Pancreas (tissue), 10 donors: ENCODE measurements around the gene DMKN. TPM values are rescaled to one million over a fixed set of nuclear protein-coding genes. Genes with fewer than 3 reads are reported as not detected.
A peak's percentile ranks its signal among the peaks of the same experiment; 100 is the strongest.

Experiments used
- ATAC-seq, 4 donors: fragments of 200-7000 bp; cut with Tn5 transposase; one replicate each; pipeline versions ENCODE4 v1.8.0 to v1.9.1; 2020; ENCODE audit warnings: mild to moderate bottlenecking in 4 of 4, moderate library complexity in 4 of 4
- DNase-seq, 6 donors: peaks; one replicate each; pipeline ENCODE4 v3.0.0-alpha.2; 2020
- FAIRE-seq: peaks from 2 replicates; lab custom pipeline; 2012; peaks lifted over from hg19 to GRCh38; lab: Jason Lieb, UNC
- H3K27ac ChIP-seq, 4 donors: fragments of 200-600 bp; sonication (generic); 1 replicate in 3 of 4; 2 replicates in 1 of 4; pipeline versions ENCODE4 v1.5.0 to v1.8.0; 2020
- H3K27me3 ChIP-seq, 4 donors: fragments of 200-600 bp; one replicate each; pipeline ENCODE4 v1.8.0; 2021
- H3K36me3 ChIP-seq, 3 donors: fragments of 200-600 bp; sonication (generic) in 1 of 3; one replicate each; pipeline versions ENCODE4 v1.5.0 to v1.8.0; 2020 to 2021
- H3K4me1 ChIP-seq, 3 donors: fragments of 200-600 bp; one replicate each; pipeline ENCODE4 v1.8.0; 2021
- H3K4me3 ChIP-seq, 4 donors: fragments of 200-600 bp; sonication (generic) in 2 of 4; one replicate each; pipeline versions ENCODE4 v1.5.0 to v1.8.0; 2020 to 2021
- H3K9me3 ChIP-seq, 4 donors: fragments of 200-600 bp; one replicate each; pipeline ENCODE4 v1.8.0; 2021
- WGBS, 2 donors: extraction: QIAGEN DNeasy Blood & Tissue Kit; methylation state at CpG; one replicate each; pipeline ENCODE4 v1.1.7; 2013; 5-methylcytosine and 5-hydroxymethylcytosine counted together
- intact Hi-C, 3 donors: fragments of 100-400 bp; cut with DNase I; formaldehyde crosslinking; loops; one replicate each; pipeline versions ENCODE4 v1.11.1 to v1.14.2; 2022
- polyA plus RNA-seq, 2 donors: library from polyadenylated mRNA; stranded (reverse); fragments of 200-250 nt; gene quantifications; one replicate each; pipeline ENCODE4 v1.2.3, GENCODE V29; 2013
- total RNA-seq, 6 donors: library from RNA; stranded (reverse); fragmentation: NEBNext Ultra II Directional in 4 of 6; extraction: Animal tissue kit (Norgen Biotek cat#: 25700) in 4 of 6; gene quantifications; one replicate each; pipeline versions ENCODE4 v1.2.1 to v1.2.4, GENCODE V29; 2021 to 2023
- TF ChIP-seq, protein P1 (sequence below), 4 donors: fragments of 200-600 bp; sonication (generic) in 3 of 4; IDR thresholded peaks; one replicate each; pipeline versions ENCODE4 v1.5.0 to v1.8.0; 2021; ENCODE audit warnings: antibody characterized with exemption in 4 of 4
- donor health status: healthy with polysubstance abuse.
- donor health status: DM: no; HTN: no; CAD: no; lungs with moderate emphysema.
- donor health status: DM: no; HTN: no; CAD: no.
- donor health status: control.
- donor health status: control.
- donor health status: Bipolar disorder and iron deficiency.
- donor health status: DM: yes; HTN: yes; CAD: no.
- donor health status: DM: no; HTN: no; CAD: no.
- donor health status: DM: no; HTN: no; CAD: no.
- donor health status: DM: yes; HTN: yes; CAD: no.

DMKN gene
- total and polyA plus RNA-seq, 8 donors: 48.5 to 197 (median 62.4) TPM

DNA sequence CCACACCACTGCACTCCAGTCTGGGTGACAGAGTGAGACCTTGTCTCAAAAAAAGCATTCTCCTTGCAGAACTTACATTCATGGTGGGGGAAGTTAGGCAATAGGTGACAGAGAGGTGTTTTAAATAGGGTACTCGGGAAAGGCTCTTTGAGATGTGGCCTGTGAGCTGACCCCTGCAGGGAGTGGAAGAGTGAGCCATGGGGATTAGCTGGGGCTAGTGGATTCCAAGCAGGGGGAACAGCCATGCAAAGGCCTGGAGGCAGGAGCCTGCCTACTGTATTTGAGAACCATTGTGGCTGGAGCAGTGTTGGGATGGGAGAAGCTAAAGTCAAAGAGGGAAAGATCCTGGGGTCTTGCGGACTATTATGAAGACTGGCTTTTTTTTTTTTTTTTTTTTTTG is 3.9 kb upstream of the DMKN start:
- no peaks in the 10 kb centered on the region for H3K36me3 ChIP-seq
- H3K4me3 ChIP-seq: no peak overlapping the region
- TF ChIP-seq, protein P1, sequence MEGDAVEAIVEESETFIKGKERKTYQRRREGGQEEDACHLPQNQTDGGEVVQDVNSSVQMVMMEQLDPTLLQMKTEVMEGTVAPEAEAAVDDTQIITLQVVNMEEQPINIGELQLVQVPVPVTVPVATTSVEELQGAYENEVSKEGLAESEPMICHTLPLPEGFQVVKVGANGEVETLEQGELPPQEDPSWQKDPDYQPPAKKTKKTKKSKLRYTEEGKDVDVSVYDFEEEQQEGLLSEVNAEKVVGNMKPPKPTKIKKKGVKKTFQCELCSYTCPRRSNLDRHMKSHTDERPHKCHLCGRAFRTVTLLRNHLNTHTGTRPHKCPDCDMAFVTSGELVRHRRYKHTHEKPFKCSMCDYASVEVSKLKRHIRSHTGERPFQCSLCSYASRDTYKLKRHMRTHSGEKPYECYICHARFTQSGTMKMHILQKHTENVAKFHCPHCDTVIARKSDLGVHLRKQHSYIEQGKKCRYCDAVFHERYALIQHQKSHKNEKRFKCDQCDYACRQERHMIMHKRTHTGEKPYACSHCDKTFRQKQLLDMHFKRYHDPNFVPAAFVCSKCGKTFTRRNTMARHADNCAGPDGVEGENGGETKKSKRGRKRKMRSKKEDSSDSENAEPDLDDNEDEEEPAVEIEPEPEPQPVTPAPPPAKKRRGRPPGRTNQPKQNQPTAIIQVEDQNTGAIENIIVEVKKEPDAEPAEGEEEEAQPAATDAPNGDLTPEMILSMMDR (IDR thresholded peaks at IDR 0.05): no peak
- H3K27ac ChIP-seq: no peak overlapping the region
- FAIRE-seq (no peak), DNase-seq (no peak), ATAC-seq (no peak)
- intact Hi-C loops: no loop called here
- H3K4me1 ChIP-seq: no peaks in the 10 kb centered on the region
- 86 to 89% methylated on average over 2 of the region's 2 CpGs for WGBS, 2 donors
- no peaks in the 10 kb centered on the region for H3K27me3 ChIP-seq
- no peaks in the 10 kb centered on the region for H3K9me3 ChIP-seq

DNA sequence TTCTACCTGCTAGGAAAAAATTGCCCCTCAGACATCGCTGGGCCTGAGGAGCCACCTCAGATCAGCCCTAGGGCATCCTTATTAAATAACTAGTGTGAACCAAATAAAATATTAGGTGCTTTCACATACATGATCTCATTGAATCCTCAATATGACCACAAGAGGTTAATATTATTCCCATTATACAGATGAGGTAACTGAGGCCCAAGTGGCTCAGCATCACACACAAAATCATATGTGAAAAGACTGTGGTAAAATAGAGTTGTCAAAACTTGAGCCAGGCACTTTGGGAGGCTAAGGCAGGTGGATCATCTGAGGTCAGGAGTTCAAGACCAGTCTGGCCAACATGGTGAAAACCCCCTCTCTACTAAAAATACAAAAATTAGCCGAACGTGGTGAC is 2.9 kb upstream of the DMKN start:
- H3K36me3 ChIP-seq: no peaks in the 10 kb centered on the region
- TF ChIP-seq, protein P1 (IDR thresholded peaks at IDR 0.05): no peak
- FAIRE-seq: no peak
- no peak overlapping the region for H3K4me3 ChIP-seq
- whole genome bisulfite sequencing, 2 donors: 86 to 91% methylated on average over 3 of the region's 3 CpGs
- no peak for ATAC-seq
- no peaks in the 10 kb centered on the region for H3K4me1 ChIP-seq
- DNase-seq: no peak
- H3K27ac ChIP-seq: no peak overlapping the region
- intact Hi-C loops: no loop called here
- H3K27me3 ChIP-seq: no peaks in the 10 kb centered on the region
- no peaks in the 10 kb centered on the region for H3K9me3 ChIP-seq

DNA sequence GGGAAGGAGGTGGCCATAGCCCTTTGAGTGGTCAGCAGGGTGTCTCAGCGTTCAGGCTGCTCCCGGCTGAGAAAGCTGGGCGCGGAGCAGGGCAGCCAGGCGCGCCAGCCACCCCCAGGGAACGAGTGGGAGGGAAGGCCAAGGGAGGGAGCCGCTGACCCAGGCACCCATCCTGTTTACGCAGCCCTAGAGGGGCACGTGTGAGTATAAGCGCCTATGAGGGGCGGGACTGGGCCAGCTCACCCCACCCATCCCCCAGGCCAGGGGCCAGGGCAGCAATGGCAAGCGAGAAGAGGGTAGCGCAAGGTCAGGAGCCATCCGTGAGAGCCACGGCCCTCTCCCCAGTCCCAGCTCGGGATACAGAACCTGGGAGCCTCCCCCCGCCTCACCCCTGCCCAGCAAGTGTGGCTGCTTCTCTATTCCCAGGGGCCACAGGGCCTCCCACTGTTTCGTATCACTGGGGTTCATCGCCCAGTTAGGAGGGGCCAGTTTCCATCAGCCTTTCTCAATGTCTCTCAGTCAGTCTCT is 897 bp upstream of the DMKN start:
- no peaks in the 10 kb centered on the region for H3K9me3 ChIP-seq
- no peaks in the 10 kb centered on the region for H3K27me3 ChIP-seq
- intact Hi-C loops: no loop called here
- ATAC-seq (no peak), FAIRE-seq (no peak), DNase-seq (no peak)
- 42 to 49% methylated on average over 16 to 20 of the region's 20 CpGs for WGBS, 2 donors
- TF ChIP-seq, protein P1 (IDR thresholded peaks at IDR 0.05): no peak
- no peaks in the 10 kb centered on the region for H3K4me1 ChIP-seq
- H3K36me3 ChIP-seq: no peaks in the 10 kb centered on the region
- no peak overlapping the region for H3K27ac ChIP-seq
- no peak overlapping the region for H3K4me3 ChIP-seq

DNA sequence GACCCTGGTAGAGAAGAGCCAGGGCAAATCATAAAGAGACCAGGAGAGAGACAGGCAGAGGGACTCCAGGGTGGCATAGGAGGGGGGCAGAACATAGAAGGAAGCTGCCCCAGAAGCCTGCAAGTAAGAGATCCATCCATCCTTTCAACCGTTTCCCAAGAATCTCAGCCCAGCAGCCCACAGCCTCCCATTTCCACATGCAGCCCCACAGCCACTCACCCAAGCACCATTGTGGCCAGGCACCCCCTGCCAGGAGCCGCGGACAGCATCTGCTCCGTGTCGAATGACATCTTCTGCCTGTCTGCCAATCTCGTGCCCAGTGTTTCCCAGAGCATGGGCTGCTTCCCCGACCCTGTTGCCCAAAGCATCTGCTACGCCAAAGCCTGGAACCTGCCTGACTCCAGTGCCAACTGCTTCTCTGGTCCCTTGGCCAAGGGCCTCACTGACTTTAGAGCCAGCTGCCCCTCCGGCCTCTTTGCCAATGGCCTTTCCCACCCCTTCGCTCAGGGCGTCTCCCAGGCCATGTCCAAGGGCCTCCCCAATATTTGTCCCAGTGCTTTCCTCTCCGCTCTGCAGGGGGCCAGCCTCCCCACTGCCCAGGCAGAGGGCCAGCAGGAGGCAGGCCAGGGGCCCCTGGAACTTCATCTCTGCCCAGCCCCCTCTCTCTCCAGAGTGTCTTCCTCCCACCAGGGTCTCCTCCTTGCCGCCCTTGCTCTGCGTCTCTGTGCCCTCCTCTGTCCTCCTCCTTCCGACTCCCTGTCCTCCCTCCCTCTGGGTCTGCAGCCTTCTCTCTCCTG is 420 bp downstream of the DMKN start:
- H3K36me3 ChIP-seq: no peaks in the 10 kb centered on the region
- H3K4me1 ChIP-seq: peaks cover 0 to 8% (median 4%) of the 10 kb centered on the region in 3 donors
- 85 to 89% methylated on average over 15 of the region's 15 CpGs for WGBS, 2 donors
- H3K27me3 ChIP-seq: no peaks in the 10 kb centered on the region
- H3K27ac ChIP-seq: no peak overlapping the region
- FAIRE-seq (no peak), ATAC-seq (no peak), DNase-seq (no peak)
- intact Hi-C loops: no loop called here
- H3K9me3 ChIP-seq: no peaks in the 10 kb centered on the region
- H3K4me3 ChIP-seq: no peak overlapping the region
- TF ChIP-seq, protein P1 (IDR thresholded peaks at IDR 0.05): no peak

DNA sequence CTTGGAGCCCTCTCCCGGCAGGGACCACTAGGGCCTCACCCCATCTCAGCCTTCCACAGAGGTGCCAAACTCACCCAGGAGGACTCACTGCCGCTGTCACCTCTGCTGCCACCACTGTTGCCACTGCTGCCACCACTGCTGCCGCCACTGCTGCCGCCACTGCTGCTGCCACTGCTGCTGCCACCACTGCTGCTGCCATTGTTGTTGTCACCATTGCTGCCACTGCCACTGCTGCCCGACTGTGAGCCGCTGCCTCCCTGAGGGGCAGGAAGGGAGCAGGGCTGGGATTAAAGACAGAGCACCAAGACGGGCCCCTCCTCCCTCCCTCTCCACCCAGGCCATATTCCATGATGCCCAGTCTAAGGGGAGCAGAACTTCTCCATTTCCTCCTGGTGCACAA is 2.1 kb downstream of the DMKN start:
- no peaks in the 10 kb centered on the region for H3K27me3 ChIP-seq
- no peak for ATAC-seq

More for the DNA sequence above, 2.1 kb downstream of the DMKN start:
- FAIRE-seq: no peak
- H3K9me3 ChIP-seq: no peaks in the 10 kb centered on the region
- H3K27ac ChIP-seq: no peak overlapping the region
- peak in 1 of 6 donors; percentile 52 for DNase-seq
- intact Hi-C loops: no loop called here
- no peak overlapping the region for H3K4me3 ChIP-seq
- H3K36me3 ChIP-seq: no peaks in the 10 kb centered on the region
- TF ChIP-seq, protein P1 (IDR thresholded peaks at IDR 0.05): no peak
- H3K4me1 ChIP-seq: peaks cover 0 to 8% (median 4%) of the 10 kb centered on the region in 3 donors
- 70 to 84% methylated on average over 7 of the region's 7 CpGs for WGBS, 2 donors
